ENCODE data around the gene CMTR1. TPM values are rescaled to one million over a fixed set of nuclear protein-coding genes. Genes with fewer than 3 reads are reported as not detected.

The CMTR1 gene
- total RNA-seq, 1 donor from 2014 or later, result 28.1 TPM

GRCh38 chr6:37483917-37484785 lies 51.1 kb downstream of the CMTR1 start:
- no peak for DNase-seq (ENCODE audit: low spot score)
- Mint-ChIP-seq H3K27me3 (ENCODE audit: low read depth) (no peaks in the 10 kb centered on the region), H3K9me3 (ENCODE audit: low read depth) (no peaks in the 10 kb centered on the region), H3K27ac (ENCODE audit: unreplicated experiment) (no peak overlapping the region), H3K36me3 (ENCODE audit: low read depth) (peaks cover 15% of the 10 kb centered on the region), H3K4me3 (ENCODE audit: unreplicated experiment) (no peak overlapping the region), H3K4me1 (ENCODE audit: low read depth) (peaks cover 2% of the 10 kb centered on the region)
- peak; percentile 84 for TF ChIP-seq CTCF (IDR thresholded peaks at IDR 0.05)

GRCh38 chr6:37484786-37485170 lies 51.8 kb downstream of the CMTR1 start:
- no peak for DNase-seq (ENCODE audit: low spot score)
- no peak overlapping the region for H3K4me3 Mint-ChIP-seq (ENCODE audit: unreplicated experiment)
- H3K27me3 Mint-ChIP-seq (ENCODE audit: low read depth), result no peaks in the 10 kb centered on the region
- no peak overlapping the region for H3K27ac Mint-ChIP-seq (ENCODE audit: unreplicated experiment)
- peaks cover 12% of the 10 kb centered on the region for H3K36me3 Mint-ChIP-seq (ENCODE audit: low read depth)
- H3K9me3 Mint-ChIP-seq (ENCODE audit: low read depth), result no peaks in the 10 kb centered on the region
- H3K4me1 Mint-ChIP-seq (ENCODE audit: low read depth), result peaks cover 7% of the 10 kb centered on the region
- TF ChIP-seq CTCF (IDR thresholded peaks at IDR 0.05), result no peak

- no peak overlapping the region for H3K4me3 Mint-ChIP-seq (ENCODE audit: unreplicated experiment)
- peak; percentile 45 for TF ChIP-seq CTCF (IDR thresholded peaks at IDR 0.05)
- H3K36me3 Mint-ChIP-seq (ENCODE audit: low read depth), result peaks cover 12% of the 10 kb centered on the region
- DNase-seq (ENCODE audit: low spot score), result no peak
- no peaks in the 10 kb centered on the region for H3K9me3 Mint-ChIP-seq (ENCODE audit: low read depth)
- no peaks in the 10 kb centered on the region for H3K27me3 Mint-ChIP-seq (ENCODE audit: low read depth)
- H3K4me1 Mint-ChIP-seq (ENCODE audit: low read depth), result peaks cover 13% of the 10 kb centered on the region
- no peak overlapping the region for H3K27ac Mint-ChIP-seq (ENCODE audit: unreplicated experiment)
Observed at GRCh38 chr6:37485291-37485702, 52.3 kb downstream of the CMTR1 start.

GRCh38 chr6:37486121-37486839 lies 53.3 kb downstream of the CMTR1 start:
- TF ChIP-seq CTCF (IDR thresholded peaks at IDR 0.05), result no peak
- peaks cover 18% of the 10 kb centered on the region for H3K4me1 Mint-ChIP-seq (ENCODE audit: low read depth)
- H3K9me3 Mint-ChIP-seq (ENCODE audit: low read depth), result no peaks in the 10 kb centered on the region
- no peak overlapping the region for H3K4me3 Mint-ChIP-seq (ENCODE audit: unreplicated experiment)
- peaks cover 10% of the 10 kb centered on the region for H3K36me3 Mint-ChIP-seq (ENCODE audit: low read depth)
- no peak overlapping the region for H3K27ac Mint-ChIP-seq (ENCODE audit: unreplicated experiment)
- H3K27me3 Mint-ChIP-seq (ENCODE audit: low read depth), result no peaks in the 10 kb centered on the region
- no peak for DNase-seq (ENCODE audit: low spot score)

GRCh38 chr6:37487591-37488380 lies 54.8 kb downstream of the CMTR1 start:
- Mint-ChIP-seq H3K27ac (ENCODE audit: unreplicated experiment) (no peak overlapping the region), H3K27me3 (ENCODE audit: low read depth) (no peaks in the 10 kb centered on the region), H3K4me3 (ENCODE audit: unreplicated experiment) (no peak overlapping the region), H3K36me3 (ENCODE audit: low read depth) (peaks cover under 1% of the 10 kb centered on the region), H3K4me1 (ENCODE audit: low read depth) (peaks cover 17% of the 10 kb centered on the region), H3K9me3 (ENCODE audit: low read depth) (no peaks in the 10 kb centered on the region)
- no peak for TF ChIP-seq CTCF (IDR thresholded peaks at IDR 0.05)
- DNase-seq (ENCODE audit: low spot score), result no peak

All from chondrocyte (in vitro differentiated cells).